ENCODE results near the gene DPP8. TPM values are rescaled to one million over a fixed set of nuclear protein-coding genes. Genes with fewer than 3 reads are reported as not detected.

DPP8 gene
- polyA plus RNA-seq, 1 experiment = 29.9 TPM

DNA sequence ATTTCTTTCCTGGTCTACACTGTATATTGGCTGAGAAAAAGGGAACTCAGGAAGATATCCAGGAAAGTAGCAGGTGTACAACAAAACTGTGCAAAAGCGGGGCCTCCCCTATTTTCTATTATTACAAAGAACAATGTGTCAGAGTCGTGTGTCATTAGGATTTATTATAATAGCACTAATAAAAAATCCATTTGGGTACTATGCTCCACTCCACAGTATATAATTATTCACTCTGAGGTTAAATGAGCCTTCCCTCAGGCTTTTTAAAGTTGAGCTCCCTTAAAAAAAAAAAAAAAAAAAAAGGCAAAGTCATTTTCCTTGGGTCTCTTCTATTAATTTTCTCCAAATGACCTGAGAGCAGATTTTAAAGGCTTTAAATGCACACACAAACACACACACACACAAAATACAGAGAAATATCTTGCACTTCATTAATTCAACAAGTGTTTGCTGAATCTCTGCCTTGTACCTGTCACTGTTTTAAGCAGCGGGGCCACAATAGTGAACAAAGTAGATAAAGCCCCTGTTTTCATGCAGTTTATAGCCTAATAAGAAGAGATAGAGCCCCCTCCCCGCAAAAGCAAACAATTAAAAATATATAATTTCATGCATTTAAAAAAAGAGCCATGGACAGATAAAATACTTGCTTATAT is 1.3 kb upstream of the DPP8 start:
- H3K27me3 ChIP-seq (ENCODE audit: control insufficient read depth, insufficient read depth, low read length) = no peaks in the 10 kb centered on the region
- H3K9me3 ChIP-seq (ENCODE audit: control insufficient read depth, insufficient read depth, low read length) = peaks cover 2% of the 10 kb centered on the region; the same call in 1 of the 2 replicates
- no peak overlapping the region for H3K4me3 ChIP-seq (ENCODE audit: low read depth, low read length)
- DNase-seq (ENCODE audit: low read depth, low spot score) = no peak
- no peak overlapping the region for H3K27ac ChIP-seq (ENCODE audit: low read depth, low read length)
- ChIA-PET CTCF (interaction anchor here (0.6 to 1.2 kb wide), 9 partner anchors 8 to 939 kb away, joined by 3 to 6 read pairs (median 4); partner anchors contain the start of gene HACD3), POLR2A (no interaction called here)
- TF ChIP-seq, protein P1, sequence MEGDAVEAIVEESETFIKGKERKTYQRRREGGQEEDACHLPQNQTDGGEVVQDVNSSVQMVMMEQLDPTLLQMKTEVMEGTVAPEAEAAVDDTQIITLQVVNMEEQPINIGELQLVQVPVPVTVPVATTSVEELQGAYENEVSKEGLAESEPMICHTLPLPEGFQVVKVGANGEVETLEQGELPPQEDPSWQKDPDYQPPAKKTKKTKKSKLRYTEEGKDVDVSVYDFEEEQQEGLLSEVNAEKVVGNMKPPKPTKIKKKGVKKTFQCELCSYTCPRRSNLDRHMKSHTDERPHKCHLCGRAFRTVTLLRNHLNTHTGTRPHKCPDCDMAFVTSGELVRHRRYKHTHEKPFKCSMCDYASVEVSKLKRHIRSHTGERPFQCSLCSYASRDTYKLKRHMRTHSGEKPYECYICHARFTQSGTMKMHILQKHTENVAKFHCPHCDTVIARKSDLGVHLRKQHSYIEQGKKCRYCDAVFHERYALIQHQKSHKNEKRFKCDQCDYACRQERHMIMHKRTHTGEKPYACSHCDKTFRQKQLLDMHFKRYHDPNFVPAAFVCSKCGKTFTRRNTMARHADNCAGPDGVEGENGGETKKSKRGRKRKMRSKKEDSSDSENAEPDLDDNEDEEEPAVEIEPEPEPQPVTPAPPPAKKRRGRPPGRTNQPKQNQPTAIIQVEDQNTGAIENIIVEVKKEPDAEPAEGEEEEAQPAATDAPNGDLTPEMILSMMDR (IDR thresholded peaks at IDR 0.05; ENCODE audit: low read depth, low read length) = no peak

DNA sequence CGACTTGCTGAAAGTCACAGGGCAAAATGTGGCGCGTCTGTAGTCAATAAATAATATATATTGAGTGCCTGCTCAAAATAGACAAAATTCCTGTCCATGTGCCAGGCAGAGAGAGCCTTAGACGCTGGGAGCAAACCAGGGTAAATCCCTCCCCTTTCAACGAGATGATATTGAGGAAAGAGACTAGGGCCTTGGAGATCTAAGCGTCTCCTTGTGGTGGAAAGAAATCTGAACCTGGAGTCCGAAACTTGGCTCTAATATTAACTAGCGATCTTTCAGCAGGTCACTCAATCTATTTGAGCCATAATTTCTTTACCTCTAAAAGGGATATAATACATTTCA is 348 bp upstream of the DPP8 start:
- ChIA-PET POLR2A (no interaction called here), CTCF (interaction anchor here (0.6 to 1.2 kb wide), 6 partner anchors 9 to 1349 kb away, joined by 3 to 6 read pairs (median 4); partner anchors contain the start of gene HACD3)
- H3K27me3 ChIP-seq (ENCODE audit: control insufficient read depth, insufficient read depth, low read length) = no peaks in the 10 kb centered on the region
- TF ChIP-seq, protein P1 (IDR thresholded peaks at IDR 0.05; ENCODE audit: low read depth, low read length) = no peak
- no peak for DNase-seq (ENCODE audit: low read depth, low spot score)
- peaks cover 2% of the 10 kb centered on the region; the same call in 1 of the 2 replicates for H3K9me3 ChIP-seq (ENCODE audit: control insufficient read depth, insufficient read depth, low read length)
- no peak overlapping the region for H3K27ac ChIP-seq (ENCODE audit: low read depth, low read length)
- H3K4me3 ChIP-seq (ENCODE audit: low read depth, low read length) = no peak overlapping the region; the same call in 1 of the 2 replicates

DNA sequence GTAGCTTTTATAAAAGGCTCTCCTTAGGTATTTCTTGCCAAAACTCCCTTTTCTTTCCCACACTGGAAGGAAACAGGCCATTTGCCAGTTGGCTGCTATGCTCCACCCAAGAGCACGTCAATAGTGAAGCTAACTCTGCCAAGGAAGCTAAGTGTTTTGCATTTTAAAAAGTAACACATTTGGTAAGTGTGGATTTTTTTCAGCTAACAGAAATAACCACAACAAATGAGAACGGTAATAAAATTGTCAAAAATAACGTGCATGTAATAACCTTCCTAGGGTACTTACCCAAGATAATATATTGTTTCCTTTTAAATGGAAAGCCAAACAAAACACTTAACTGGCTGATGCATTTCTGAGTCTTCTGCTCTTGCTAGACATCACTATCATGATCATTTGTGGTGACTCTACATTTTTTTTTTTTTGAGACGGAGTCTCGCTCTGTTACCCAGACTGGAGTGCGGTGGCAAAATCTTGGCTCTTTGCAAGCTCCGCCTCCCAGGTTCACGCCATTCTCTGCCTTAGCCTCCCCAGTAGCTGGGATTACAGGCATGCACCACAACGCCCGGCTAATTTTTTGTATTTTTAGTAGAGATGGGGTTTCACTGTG is 4.6 kb downstream of the DPP8 start:
- ChIA-PET POLR2A (interaction anchor here (0.5 kb wide), 1 partner anchor 463 kb away, joined by 4 read pairs; no protein-coding TSS in a partner anchor), CTCF (no interaction called here)
- Histone ChIP-seq H3K9me3 (ENCODE audit: control insufficient read depth, insufficient read depth, low read length) (peaks cover 2% of the 10 kb centered on the region; the same call in 1 of the 2 replicates), H3K27me3 (ENCODE audit: control insufficient read depth, insufficient read depth, low read length) (no peaks in the 10 kb centered on the region), H3K27ac (ENCODE audit: low read depth, low read length) (no peak overlapping the region), H3K4me3 (ENCODE audit: low read depth, low read length) (no peak overlapping the region)
- TF ChIP-seq, protein P1 (IDR thresholded peaks at IDR 0.05; ENCODE audit: low read depth, low read length) = no peak
- DNase-seq (ENCODE audit: low read depth, low spot score) = no peak

DNA sequence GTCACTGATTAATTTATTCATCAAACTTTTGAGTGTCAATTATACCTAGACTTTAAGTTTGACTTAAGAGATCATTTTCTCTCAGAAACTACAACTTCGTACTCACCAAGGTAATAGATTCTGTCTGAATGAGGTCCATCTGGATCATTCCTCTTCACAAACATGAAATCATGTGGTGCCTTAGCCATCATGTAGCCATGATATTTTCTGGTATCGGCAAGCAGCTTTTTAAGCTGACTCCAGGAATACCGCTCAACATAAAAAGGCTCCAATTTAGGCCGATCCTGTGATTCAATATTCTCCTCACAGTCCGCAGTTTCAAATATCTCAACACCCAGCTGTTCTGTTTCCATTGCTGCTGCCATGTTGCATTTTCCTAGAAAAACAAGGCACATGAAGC is 5.3 kb downstream of the DPP8 start:
- H3K4me3 ChIP-seq (ENCODE audit: low read depth, low read length) = no peak overlapping the region
- H3K9me3 ChIP-seq (ENCODE audit: control insufficient read depth, insufficient read depth, low read length) = peaks cover under 1% of the 10 kb centered on the region; the same call in 1 of the 2 replicates
- DNase-seq (ENCODE audit: low read depth, low spot score) = no peak
- POLR2A ChIA-PET = no interaction called here
- CTCF ChIA-PET = no interaction called here
- H3K27me3 ChIP-seq (ENCODE audit: control insufficient read depth, insufficient read depth, low read length) = no peaks in the 10 kb centered on the region
- no peak overlapping the region for H3K27ac ChIP-seq (ENCODE audit: low read depth, low read length)
- TF ChIP-seq, protein P1 (IDR thresholded peaks at IDR 0.05; ENCODE audit: low read depth, low read length) = no peak

DNA sequence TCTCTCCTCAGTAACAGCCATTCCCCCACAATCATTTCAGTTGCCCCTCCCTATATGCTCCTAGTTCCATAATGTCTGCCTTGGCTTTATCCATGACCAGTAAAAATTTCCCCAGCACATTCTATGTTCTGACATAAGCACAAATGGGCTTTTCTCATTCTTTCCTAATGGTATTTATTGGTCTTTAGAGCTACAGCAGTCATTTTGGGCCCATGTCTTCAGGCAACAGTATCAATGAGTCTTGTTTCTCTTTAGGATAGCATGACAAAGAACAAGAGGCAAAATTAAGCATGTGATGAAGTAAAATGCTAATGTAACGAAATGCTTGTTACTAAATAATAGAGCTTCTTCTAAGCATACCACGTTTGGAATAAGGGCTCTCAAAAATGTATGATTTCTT is 8.2 kb downstream of the DPP8 start:
- no peak for DNase-seq (ENCODE audit: low read depth, low spot score)
- no peak overlapping the region for H3K27ac ChIP-seq (ENCODE audit: low read depth, low read length)
- no peaks in the 10 kb centered on the region for H3K27me3 ChIP-seq (ENCODE audit: control insufficient read depth, insufficient read depth, low read length)
- H3K9me3 ChIP-seq (ENCODE audit: control insufficient read depth, insufficient read depth, low read length) = no peaks in the 10 kb centered on the region
- TF ChIP-seq, protein P1 (IDR thresholded peaks at IDR 0.05; ENCODE audit: low read depth, low read length) = no peak
- ChIA-PET POLR2A (no interaction called here), CTCF (no interaction called here)
- no peak overlapping the region for H3K4me3 ChIP-seq (ENCODE audit: low read depth, low read length)

Measured in AG04450 (cell line).